GM12878 (cell line): Measurements from ENCODE around the gene NCLN. TPM values are rescaled to one million over a fixed set of nuclear protein-coding genes. Genes with fewer than 3 reads are reported as not detected.

Experiments
- ATAC-seq: fragments of 200-7000 bp; cut with Tn5 transposase; 3 replicates; pipeline ENCODE4 v1.9.1; 2020; ENCODE audit warnings: mild to moderate bottlenecking, moderate library complexity
- BruUV-seq: library from RNA; stranded (reverse); fragments of 400-500 nt; replicated peaks from 2 replicates; lab custom pipeline; 2021; lab: Mats Ljungman, UMichigan
- CTCF ChIA-PET: fragments of 300-600 bp; sonication (Branson Sonifier 250); formaldehyde crosslinking; extraction: SDS; loops from one replicate; lab custom pipeline; 2021; ENCODE audit warnings: inconsistent platforms; lab: Yijun Ruan, JAX
- POLR2A ChIA-PET: fragments of 350-600 bp; formaldehyde crosslinking; extraction: SDS; loops from one replicate; lab custom pipeline; 2021; ENCODE audit warnings: inconsistent platforms; lab: Charles Lee
- RAD21 ChIA-PET: fragments of 300-600 bp; sonication (Branson Sonifier 250); formaldehyde crosslinking; loops from one replicate; lab custom pipeline; 2023; ENCODE audit warnings: antibody characterized with exemption; ENCODE audit not compliant: unreplicated experiment; lab: Charles Lee
- SMC1A ChIA-PET: fragments of 300-600 bp; sonication (Branson Sonifier 250); formaldehyde crosslinking; loops from one replicate; lab custom pipeline; 2023; ENCODE audit not compliant: unreplicated experiment, uncharacterized antibody; lab: Charles Lee
- DNase-seq: peaks from one replicate; pipeline ENCODE4 v3.0.0-alpha.2; 2011; ENCODE audit warnings: low read depth, low spot score
- FAIRE-seq: peaks from 3 replicates; lab custom pipeline; 2011; peaks lifted over from hg19 to GRCh38; lab: Jason Lieb, UNC
- H2AFZ ChIP-seq: 2 replicates; pipeline ENCODE4 v1.6.0; 2011; ENCODE audit warnings: low read depth, low read length, control low read depth; ENCODE audit not compliant: control insufficient read depth
- H3K27ac ChIP-seq: 2 replicates; pipeline ENCODE4 v1.5.1; 2011; ENCODE audit warnings: control low read depth; ENCODE audit not compliant: control insufficient read depth, insufficient read depth
- H3K27me3 ChIP-seq, 2 experiments: replicated peaks in 1 of 2; 2 replicates each; pipeline versions ENCODE4 v1.6.0 to v1.6.1; 2011; ENCODE audit warnings: low read length in 1 of 2; ENCODE audit not compliant: control insufficient read depth in 2 of 2, insufficient read depth in 2 of 2
- H3K36me3 ChIP-seq, 2 experiments: 2 replicates each; pipeline ENCODE4 v1.5.1; 2011; ENCODE audit warnings: low read length in 1 of 2; ENCODE audit not compliant: control insufficient read depth in 2 of 2, insufficient read depth in 2 of 2
- H3K4me1 ChIP-seq: 2 replicates; pipeline ENCODE4 v1.6.1; 2011; ENCODE audit warnings: mild to moderate bottlenecking, low read length, moderate library complexity, mixed read lengths; ENCODE audit not compliant: control insufficient read depth, insufficient read depth
- H3K4me2 ChIP-seq: 2 replicates; pipeline ENCODE4 v1.6.0; 2011; ENCODE audit warnings: control low read depth; ENCODE audit not compliant: control insufficient read depth, insufficient read depth
- H3K4me3 ChIP-seq: fragments of 200-600 bp; sonication (generic); 2 replicates; pipeline ENCODE4 v1.5.1; 2016
- H3K79me2 ChIP-seq: 2 replicates; pipeline ENCODE4 v1.6.0; 2011; ENCODE audit warnings: low read length; ENCODE audit not compliant: control insufficient read depth, insufficient read depth
- H3K9ac ChIP-seq: 2 replicates; pipeline ENCODE4 v1.8.0; 2011; ENCODE audit warnings: low read length, control low read depth, mixed read lengths; ENCODE audit not compliant: control insufficient read depth, insufficient read depth
- H3K9me3 ChIP-seq: replicated peaks from 3 replicates; pipeline ENCODE4 v1.5.1; 2011; ENCODE audit warnings: mild to moderate bottlenecking, low read length; ENCODE audit not compliant: control insufficient read depth, insufficient read depth
- H4K20me1 ChIP-seq: 2 replicates; pipeline ENCODE4 v1.6.0; 2011; ENCODE audit not compliant: control insufficient read depth, insufficient read depth
- BMI1 ChIP-seq: fragments of 450-650 bp; IDR thresholded peaks from 2 replicates; pipeline ENCODE4 v1.6.1; 2016; ENCODE audit warnings: mild to moderate bottlenecking, moderate library complexity, borderline replicate concordance
- DPF2 ChIP-seq: fragments of 450-650 bp; IDR thresholded peaks from 2 replicates; pipeline ENCODE4 v1.6.1; 2017; ENCODE audit warnings: mild to moderate bottlenecking
- E2F8 ChIP-seq: fragments of 450-650 bp; IDR thresholded peaks from 2 replicates; pipeline ENCODE4 v1.6.1; 2018; ENCODE audit warnings: mild to moderate bottlenecking, low read depth, moderate library complexity; ENCODE audit not compliant: partially characterized antibody
- E4F1 ChIP-seq: fragments of 450-650 bp; IDR thresholded peaks from 2 replicates; pipeline ENCODE4 v1.6.1; 2018; ENCODE audit warnings: borderline replicate concordance, mild to moderate bottlenecking; ENCODE audit not compliant: partially characterized antibody
- GATAD2B ChIP-seq: fragments of 450-650 bp; conservative IDR thresholded peaks from 2 replicates; pipeline ENCODE4 v1.6.1; 2017; ENCODE audit warnings: low read depth, mild to moderate bottlenecking, moderate library complexity
- HSF1 ChIP-seq: fragments of 150-350 bp; IDR thresholded peaks from 2 replicates; pipeline ENCODE4 v1.6.1; 2014; ENCODE audit warnings: mild to moderate bottlenecking, low read depth, low read length
- LARP7 ChIP-seq: fragments of 450-650 bp; IDR thresholded peaks from 2 replicates; pipeline ENCODE4 v1.6.1; 2017; ENCODE audit warnings: mild to moderate bottlenecking
- NR2C2 ChIP-seq: IDR thresholded peaks from 2 replicates; pipeline ENCODE4 v1.6.1; 2011; ENCODE audit warnings: borderline replicate concordance, low read depth; ENCODE audit not compliant: control insufficient read depth, insufficient read length
- PKNOX1 ChIP-seq: fragments of 450-650 bp; IDR thresholded peaks from 2 replicates; pipeline ENCODE4 v1.6.1; 2016; ENCODE audit warnings: mild to moderate bottlenecking
- POLR2A ChIP-seq: IDR thresholded peaks from 2 replicates; pipeline ENCODE4 v1.6.1; 2011; ENCODE audit warnings: low read depth, mild to moderate bottlenecking, low read length
- POLR2AphosphoS2 ChIP-seq: IDR thresholded peaks from 2 replicates; pipeline ENCODE4 v1.6.1; 2011; ENCODE audit warnings: low read depth, mild to moderate bottlenecking, low read length, improper control_type of control experiment, moderate library complexity
- RAD51 ChIP-seq: fragments of 450-650 bp; IDR thresholded peaks from 2 replicates; pipeline ENCODE4 v1.6.1; 2016; ENCODE audit warnings: moderate library complexity, mild to moderate bottlenecking, inconsistent platforms
- RFX5 ChIP-seq: IDR thresholded peaks from 2 replicates; pipeline ENCODE4 v1.6.1; 2011; ENCODE audit warnings: low read depth, low read length, improper control_type of control experiment
- STAT3 ChIP-seq: IDR thresholded peaks from 2 replicates; pipeline ENCODE4 v1.6.1; 2011; ENCODE audit warnings: low read depth, low read length, improper control_type of control experiment
- ZNF622 ChIP-seq: fragments of 450-650 bp; IDR thresholded peaks from 2 replicates; pipeline ENCODE4 v1.6.1; 2017; ENCODE audit warnings: mild to moderate bottlenecking, inconsistent platforms
- WGBS: methylation state at CpG from one replicate; pipeline ENCODE4 v1.1.6; 2016; ENCODE audit warnings: low lambda C conversion rate; ENCODE audit not compliant: insufficient replicate concordance, insufficient coverage; ENCODE audit errors: missing lambda C conversion rate; 5-methylcytosine and 5-hydroxymethylcytosine counted together
- in situ Hi-C: fragments of 300-500 bp; cut with MboI; formaldehyde crosslinking; loops from 9 replicates; pipeline ENCODE4 v1.14.3; 2018; ENCODE audit warnings: mixed read lengths
- intact Hi-C: fragments of 100-400 bp; cut with micrococcal nuclease; formaldehyde crosslinking; loops from one replicate; pipeline ENCODE4 v1.14.2; 2022; ENCODE audit not compliant: unreplicated experiment
- polyA plus RNA-seq, 11 experiments: library from polyadenylated mRNA; depleted of rRNA in 4 of 11; unstranded in 6 of 11; stranded (reverse) in 5 of 11; fragments of >200 nt; fragmentation: Nextera tagmentation in 4 of 11; fragmentation: Illumina TruSeq in 1 of 11; extraction: Ambion mirVana in 4 of 11; extraction: Trizol in 1 of 11; gene quantifications; 1 replicate in 1 of 11; 2 replicates in 10 of 11; pipeline versions ENCODE4 v1.2.1 to v1.2.3, GENCODE V29; 2011 to 2016; ENCODE audit warnings: inconsistent platforms in 2 of 11, missing spikeins in 2 of 11, low read depth in 1 of 11
- total RNA-seq, 4 experiments: library from RNA; depleted of rRNA in 3 of 4; stranded (reverse); fragments of >200 nt in 3 of 4; fragmentation: Illumina TruSeq in 1 of 4; extraction: Trizol in 1 of 4; gene quantifications; 2 replicates each; pipeline versions ENCODE4 v1.2.1 to v1.2.3, GENCODE V29; 2013 to 2021

NCLN gene
- total and polyA plus RNA-seq, 10 of the 15 experiments (the other 5 are each of a cell fraction or from before 2014, with no cell fraction given) = 2.2 to 79.1 (median 36.0) TPM

- H3K27ac ChIP-seq = peak overlapping the region; percentile 97
- peak; percentile 88 for DNase-seq
- peak overlapping the region; percentile 65 for H2AFZ ChIP-seq
- H3K4me1 ChIP-seq = peaks cover 14% of the 10 kb centered on the region
- ChIA-PET RAD21 (interaction anchor here (0.8 kb wide), 1 partner anchor 8 kb away, joined by 3 read pairs; no protein-coding TSS in a partner anchor), CTCF (interaction anchor here (0.8 to 1.5 kb wide), 3 partner anchors 9 to 47 kb away, joined by 3 to 6 read pairs (median 4); no protein-coding TSS in a partner anchor), SMC1A (interaction anchor here (1.2 kb wide), 1 partner anchor 9 kb away, joined by 4 read pairs; no protein-coding TSS in a partner anchor), POLR2A (interaction anchor here (0.5 kb wide), 2 partner anchors 23 to 451 kb away, joined by 3 to 5 read pairs; no protein-coding TSS in a partner anchor)
- no peaks in the 10 kb centered on the region for H4K20me1 ChIP-seq
- 14% methylated on average over 21 of the region's 21 CpGs for WGBS
- peak; percentile 88 for FAIRE-seq
- BruUV-seq = no TSS peak
- H3K9ac ChIP-seq = peak overlapping the region; percentile 80
- peak overlapping the region; percentile 47; the same call in 1 of the 2 replicates for H3K4me3 ChIP-seq
- ATAC-seq = peak; percentile 96
- intact Hi-C loops = no loop called here
- no peaks in the 10 kb centered on the region; the same call in 2 of the 3 replicates for H3K9me3 ChIP-seq
- peak overlapping the region; percentile 86 for H3K4me2 ChIP-seq
- H3K36me3 ChIP-seq = peaks cover 3 to 4% of the 10 kb centered on the region in 2 experiments; a peak in 3 of 4 replicates
- no peaks in the 10 kb centered on the region for H3K27me3 ChIP-seq
- in situ Hi-C loops = no loop called here
- H3K79me2 ChIP-seq = 0 out of 2 replicates have a peak, but pooled peaks cover 1% of the 10 kb centered on the region
- TF ChIP-seq NR2C2 (no peak), E2F8 (no peak), E4F1 (no peak), GATAD2B (peak; percentile 90), PKNOX1 (no peak), RAD51 (no peak), POLR2AphosphoS2 (no peak), ZNF622 (no peak), DPF2 (peak; percentile 90), POLR2A (peak; percentile 71), BMI1 (0 out of 2 replicates have a peak, but pooled peaks have one; percentile 51), RFX5 (no peak), LARP7 (peak; percentile 15; the same call in 1 of the 2 replicates), HSF1 (no peak), STAT3 (no peak; the same call in 1 of the 2 replicates)
Measured at GRCh38 chr19:3154957-3155736, 30.6 kb upstream of the NCLN start.
